Germinal center (tissue), 1 donor: ENCODE measurements around the gene IPO8.
"Not testable (repeated sequence)": the region's sequence is repeated elsewhere in the genome, so short reads cannot be mapped to it uniquely, and the experiment has no call there.

ENCODE experiments used
- DNase-seq: peaks from one replicate; pipeline ENCODE4 v3.0.0; 2012; ENCODE audit warnings: mixed read lengths, low spot score

IPO8 gene

GRCh38 chr12:30687265-30687986 lies 8.2 kb downstream of the IPO8 start:
- DNase-seq = no peak

- no peak for DNase-seq
Observed at GRCh38 chr12:30679241-30679640, 16.4 kb downstream of the IPO8 start.

- no peak for DNase-seq
Observed at GRCh38 chr12:30678221-30678620, 17.4 kb downstream of the IPO8 start.

GRCh38 chr12:30661210-30661609 lies 34.5 kb downstream of the IPO8 start:
- DNase-seq = no peak

- no peak for DNase-seq
Observed at GRCh38 chr12:30652034-30652696, 43.5 kb downstream of the IPO8 start.

- no peak for DNase-seq
Observed at GRCh38 chr12:30646821-30647220, 48.8 kb downstream of the IPO8 start.

- DNase-seq = no peak
Observed at GRCh38 chr12:30643366-30643765, 52.3 kb downstream of the IPO8 start.

- no peak for DNase-seq
Observed at GRCh38 chr12:30640392-30640791, 55.3 kb downstream of the IPO8 start.

GRCh38 chr12:30635385-30635784 lies 60.3 kb downstream of the IPO8 start:
- DNase-seq = no peak

GRCh38 chr12:30631740-30632139 lies 63.9 kb downstream of the IPO8 start:
- no peak for DNase-seq

GRCh38 chr12:30630979-30631285 lies 64.7 kb downstream of the IPO8 start:
- no peak for DNase-seq

- DNase-seq = no peak
Observed at GRCh38 chr12:30630076-30630978, 65.3 kb downstream of the IPO8 start.

GRCh38 chr12:30626847-30627246 lies 68.8 kb downstream of the IPO8 start:
- no peak for DNase-seq

- DNase-seq = no peak
Observed at GRCh38 chr12:30624009-30624408, 71.7 kb downstream of the IPO8 start.

GRCh38 chr12:30622509-30622908 lies 73.2 kb downstream of the IPO8 start:
- DNase-seq = no peak

- DNase-seq = not testable (repeated sequence)
Observed at GRCh38 chr12:30621663-30622241, 73.9 kb downstream of the IPO8 start.

- no peak for DNase-seq
Observed at GRCh38 chr12:30617346-30618016, 78.2 kb downstream of the IPO8 start.

GRCh38 chr12:30614031-30614430 lies 81.6 kb downstream of the IPO8 start:
- no peak for DNase-seq

- no peak for DNase-seq
Observed at GRCh38 chr12:30613119-30613830, 82.4 kb downstream of the IPO8 start.

GRCh38 chr12:30610718-30611117 lies 85.0 kb downstream of the IPO8 start:
- DNase-seq = no peak

- DNase-seq = not testable (repeated sequence)
Observed at GRCh38 chr12:30609819-30610218, 85.8 kb downstream of the IPO8 start.
